ENCODE results near the gene CNN2. TPM values are rescaled to one million over a fixed set of nuclear protein-coding genes. Genes with fewer than 3 reads are reported as not detected.

Gene CNN2
- total RNA-seq, 1 experiment from 2014 or later, result 194 TPM

- no peaks in the 10 kb centered on the region for H3K27me3 Mint-ChIP-seq (ENCODE audit: insufficient read depth, unreplicated experiment)
- TF ChIP-seq CTCF (IDR thresholded peaks at IDR 0.05; ENCODE audit: insufficient read depth in 1 of 2, low read depth in 1 of 2, low read length in 1 of 2, severe bottlenecking in 1 of 2, unreplicated experiment in 1 of 2), result no peak
- peak overlapping the region; percentile 53 for H3K27ac Mint-ChIP-seq (ENCODE audit: unreplicated experiment)
- Histone ChIP-seq H3K4me1 (no peaks in the 10 kb centered on the region), H3K27me3 (replicated peaks; ENCODE audit: control insufficient read depth, insufficient read depth, low read length) (no peaks in the 10 kb centered on the region), H3K4me3 (ENCODE audit: low read depth, low read length) (no peak overlapping the region), H3K9me3 (no peaks in the 10 kb centered on the region), H3K36me3 (ENCODE audit: control insufficient read depth, insufficient read depth, low read length) (no peaks in the 10 kb centered on the region; the same call in 1 of the 2 replicates)
- ChIA-PET CTCF (no interaction called here), POLR2A (interaction anchor here (0.5 kb wide), 1 partner anchor 29 kb away, joined by 3 read pairs; no protein-coding TSS in a partner anchor)
- peaks cover 91% of the 10 kb centered on the region for H3K36me3 Mint-ChIP-seq (ENCODE audit: insufficient read depth, unreplicated experiment)
- H3K4me1 Mint-ChIP-seq (ENCODE audit: low read depth, unreplicated experiment), result no peaks in the 10 kb centered on the region
- no peak for DNase-seq
- intact Hi-C loops (cut with micrococcal nuclease; ENCODE audit: unreplicated experiment), result no loop called here
- no TSS peak for BruUV-seq (replicated peaks)
- no peak overlapping the region for H3K4me3 Mint-ChIP-seq (ENCODE audit: unreplicated experiment)
- no peaks in the 10 kb centered on the region for H3K9me3 Mint-ChIP-seq (ENCODE audit: unreplicated experiment)
These were observed 57.8 kb downstream of the CNN2 start for GRCh38 chr19:1084024-1084868.

- ChIA-PET POLR2A (no interaction called here), CTCF (no interaction called here)
- intact Hi-C loops (cut with micrococcal nuclease; ENCODE audit: unreplicated experiment), result no loop called here
- Histone ChIP-seq H3K9me3 (no peaks in the 10 kb centered on the region), H3K4me3 (ENCODE audit: low read depth, low read length) (no peak overlapping the region), H3K36me3 (ENCODE audit: control insufficient read depth, insufficient read depth, low read length) (no peaks in the 10 kb centered on the region; the same call in 1 of the 2 replicates), H3K27me3 (replicated peaks; ENCODE audit: control insufficient read depth, insufficient read depth, low read length) (no peaks in the 10 kb centered on the region), H3K4me1 (no peaks in the 10 kb centered on the region)
- peaks cover 90% of the 10 kb centered on the region for H3K36me3 Mint-ChIP-seq (ENCODE audit: insufficient read depth, unreplicated experiment)
- no peaks in the 10 kb centered on the region for H3K4me1 Mint-ChIP-seq (ENCODE audit: low read depth, unreplicated experiment)
- H3K27me3 Mint-ChIP-seq (ENCODE audit: insufficient read depth, unreplicated experiment), result no peaks in the 10 kb centered on the region
- H3K27ac Mint-ChIP-seq (ENCODE audit: unreplicated experiment), result peak overlapping the region; percentile 53
- no peak overlapping the region for H3K4me3 Mint-ChIP-seq (ENCODE audit: unreplicated experiment)
- no peak for TF ChIP-seq CTCF (IDR thresholded peaks at IDR 0.05; ENCODE audit: insufficient read depth in 1 of 2, low read depth in 1 of 2, low read length in 1 of 2, severe bottlenecking in 1 of 2, unreplicated experiment in 1 of 2)
- DNase-seq, result no peak
- no peaks in the 10 kb centered on the region for H3K9me3 Mint-ChIP-seq (ENCODE audit: unreplicated experiment)
- no TSS peak for BruUV-seq (replicated peaks)
These were observed 58.7 kb downstream of the CNN2 start for GRCh38 chr19:1085053-1085658.

- H3K4me1 ChIP-seq, result no peaks in the 10 kb centered on the region
- TF ChIP-seq CTCF (IDR thresholded peaks at IDR 0.05; ENCODE audit: insufficient read depth in 1 of 2, low read depth in 1 of 2, low read length in 1 of 2, severe bottlenecking in 1 of 2, unreplicated experiment in 1 of 2), result no peak
- Mint-ChIP-seq H3K36me3 (ENCODE audit: insufficient read depth, unreplicated experiment) (peaks cover 83% of the 10 kb centered on the region), H3K4me3 (ENCODE audit: unreplicated experiment) (no peak overlapping the region), H3K27ac (ENCODE audit: unreplicated experiment) (peak overlapping the region; percentile 29), H3K27me3 (ENCODE audit: insufficient read depth, unreplicated experiment) (no peaks in the 10 kb centered on the region), H3K9me3 (ENCODE audit: unreplicated experiment) (no peaks in the 10 kb centered on the region), H3K4me1 (ENCODE audit: low read depth, unreplicated experiment) (no peaks in the 10 kb centered on the region)
- no peaks in the 10 kb centered on the region for H3K27me3 ChIP-seq (replicated peaks; ENCODE audit: control insufficient read depth, insufficient read depth, low read length)
- ChIA-PET POLR2A (interaction anchor here (0.5 kb wide), 1 partner anchor 782 kb away, joined by 9 read pairs; no protein-coding TSS in a partner anchor), CTCF (interaction anchor here (0.7 kb wide), 1 partner anchor 45 kb away, joined by 3 read pairs; no protein-coding TSS in a partner anchor)
- no TSS peak for BruUV-seq (replicated peaks)
- intact Hi-C loops (cut with micrococcal nuclease; ENCODE audit: unreplicated experiment), result no loop called here
- H3K9me3 ChIP-seq, result no peaks in the 10 kb centered on the region
- no peak for DNase-seq
- no peak overlapping the region for H3K4me3 ChIP-seq (ENCODE audit: low read depth, low read length)
- no peaks in the 10 kb centered on the region; the same call in 1 of the 2 replicates for H3K36me3 ChIP-seq (ENCODE audit: control insufficient read depth, insufficient read depth, low read length)
These were observed 59.5 kb downstream of the CNN2 start for GRCh38 chr19:1085676-1086442.
